NCI-H446 treated with DMSO at 0.1 percent for 48 hours (cell line): ENCODE data around the gene SYMPK.
"Not testable (repeated sequence)": the region's sequence is repeated elsewhere in the genome, so short reads cannot be mapped to it uniquely, and the experiment has no call there.

Experiments used
- DNase-seq: peaks from one replicate; lab custom pipeline; 2025; lab: John Stamatoyannopoulos, UW

The SYMPK gene

GRCh38 chr19:45862564-45863334, at the start of gene SYMPK:
Gene SYMPK (minus strand): TSS chr19:45863147. CDS start chr19:45854495, 8,652 bp downstream.
- DNase-seq: peak; percentile 97

DNA sequence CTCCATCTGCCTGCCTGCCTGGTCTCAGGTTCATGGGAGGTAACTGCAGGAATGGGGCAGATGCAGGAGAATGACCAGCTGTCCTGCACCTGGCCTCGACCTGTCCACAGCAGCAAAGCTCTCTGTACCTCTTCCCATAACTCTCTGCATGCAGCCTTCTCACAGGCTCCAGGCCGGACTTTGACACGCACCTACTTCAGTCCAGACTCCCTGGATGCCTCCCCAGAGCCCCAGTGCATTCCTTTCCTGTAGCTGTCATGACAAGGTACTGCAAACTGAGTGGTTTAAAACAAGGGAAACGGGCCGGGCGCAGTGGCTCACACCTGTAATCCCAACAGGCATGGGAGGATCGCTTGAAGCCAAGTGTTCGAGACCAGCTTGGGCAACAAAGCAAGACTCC, 48.3 kb upstream of the SYMPK start:
- no peak for DNase-seq

GRCh38 chr19:45908956-45909355, 46.0 kb upstream of the SYMPK start:
- no peak for DNase-seq

GRCh38 chr19:45906221-45906620, 43.3 kb upstream of the SYMPK start:
- DNase-seq: no peak

- no peak for DNase-seq
Observed at GRCh38 chr19:45905011-45905410, 42.1 kb upstream of the SYMPK start.

DNA sequence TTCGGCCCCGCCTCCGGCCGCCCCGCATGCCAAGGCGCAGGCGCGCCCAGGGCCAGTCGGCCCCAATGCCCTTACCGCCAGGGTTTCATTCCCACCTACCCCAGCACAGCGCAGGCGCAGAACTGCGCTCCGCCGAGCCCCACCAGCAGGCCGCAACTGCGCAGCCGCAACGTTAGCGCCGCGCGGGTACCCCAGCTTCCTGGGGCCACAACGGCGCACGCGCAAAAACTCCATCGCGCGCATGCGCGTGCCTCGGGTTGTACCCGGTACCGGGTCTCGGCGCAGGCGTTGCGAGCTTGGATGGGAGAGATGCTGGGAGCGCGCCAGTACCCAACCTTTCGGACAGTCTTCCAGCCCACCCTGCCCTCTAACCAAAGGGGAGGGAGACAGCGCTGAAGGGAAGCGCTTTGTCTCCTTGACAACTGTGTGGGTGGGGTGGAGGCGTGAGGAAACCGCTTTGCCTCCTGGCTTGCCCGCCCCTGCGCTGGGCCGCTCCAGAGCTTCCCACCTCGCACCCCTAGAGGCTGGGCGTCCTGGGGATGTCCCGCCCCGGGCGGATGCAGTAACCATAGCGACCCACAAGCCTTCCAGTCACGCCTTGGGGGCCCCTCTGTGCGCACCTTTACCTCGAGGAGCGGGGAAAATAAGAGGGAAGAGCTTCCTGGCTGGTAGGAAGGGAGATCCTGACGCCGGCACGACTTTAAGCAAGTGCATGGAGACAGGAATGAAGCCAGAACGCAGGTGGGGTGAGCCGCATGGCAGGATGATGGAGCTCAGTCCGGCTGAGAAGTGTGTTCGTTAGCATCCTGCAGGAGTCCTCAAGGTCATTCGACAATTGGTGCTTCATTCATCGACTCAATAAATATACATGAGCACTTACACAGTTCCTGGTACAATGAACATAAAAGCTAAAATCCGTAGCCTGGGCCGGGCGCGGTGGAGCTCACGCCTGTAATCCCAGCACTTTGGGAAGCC, 40.0 kb upstream of the SYMPK start:
- peak; percentile 94 for DNase-seq

DNA sequence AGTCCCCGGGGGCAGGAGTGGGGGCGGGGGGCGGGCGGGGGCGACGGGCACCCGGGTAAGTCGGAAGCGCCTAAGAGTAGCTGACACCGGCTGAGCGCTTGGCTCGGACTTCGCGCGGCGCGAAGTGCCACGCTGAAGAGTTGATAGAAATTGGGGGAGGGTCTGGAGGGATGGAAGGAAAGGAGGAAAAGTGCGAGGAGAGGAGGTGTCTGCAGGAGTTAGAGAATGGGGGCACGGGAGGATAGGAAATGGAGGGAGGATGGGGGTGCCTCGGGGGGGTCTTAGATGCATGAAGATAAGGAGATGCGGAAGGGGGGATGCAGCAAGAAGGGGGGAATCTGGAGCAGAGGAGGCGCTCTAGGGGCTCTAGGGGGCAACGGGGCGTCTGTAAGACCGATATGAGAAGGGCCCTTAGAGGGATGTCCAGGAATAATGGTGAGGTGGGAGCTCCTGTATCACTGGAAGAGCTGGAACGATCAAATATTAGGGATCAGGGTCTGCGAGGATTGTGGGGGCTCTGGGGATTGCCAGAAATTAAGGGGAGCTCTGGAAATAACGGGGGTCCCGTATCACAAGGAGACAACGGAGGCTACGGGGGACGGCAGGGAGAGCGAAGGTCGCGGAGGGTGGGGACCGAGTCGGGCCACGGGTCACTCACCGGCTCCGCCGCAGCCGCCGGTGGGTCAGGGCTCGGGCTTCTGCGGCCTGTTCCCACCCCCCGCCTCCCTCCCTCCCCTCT, 39.1 kb upstream of the SYMPK start, which contains the start of gene MYPOP:
TSS of gene MYPOP (minus strand) at position 702 of the 739 bp plus-strand sequence. CDS start 840 bp downstream, outside the sequence.
- no peak for DNase-seq

- no peak for DNase-seq
Observed at GRCh38 chr19:45901432-45901911, 38.5 kb upstream of the SYMPK start.

DNA sequence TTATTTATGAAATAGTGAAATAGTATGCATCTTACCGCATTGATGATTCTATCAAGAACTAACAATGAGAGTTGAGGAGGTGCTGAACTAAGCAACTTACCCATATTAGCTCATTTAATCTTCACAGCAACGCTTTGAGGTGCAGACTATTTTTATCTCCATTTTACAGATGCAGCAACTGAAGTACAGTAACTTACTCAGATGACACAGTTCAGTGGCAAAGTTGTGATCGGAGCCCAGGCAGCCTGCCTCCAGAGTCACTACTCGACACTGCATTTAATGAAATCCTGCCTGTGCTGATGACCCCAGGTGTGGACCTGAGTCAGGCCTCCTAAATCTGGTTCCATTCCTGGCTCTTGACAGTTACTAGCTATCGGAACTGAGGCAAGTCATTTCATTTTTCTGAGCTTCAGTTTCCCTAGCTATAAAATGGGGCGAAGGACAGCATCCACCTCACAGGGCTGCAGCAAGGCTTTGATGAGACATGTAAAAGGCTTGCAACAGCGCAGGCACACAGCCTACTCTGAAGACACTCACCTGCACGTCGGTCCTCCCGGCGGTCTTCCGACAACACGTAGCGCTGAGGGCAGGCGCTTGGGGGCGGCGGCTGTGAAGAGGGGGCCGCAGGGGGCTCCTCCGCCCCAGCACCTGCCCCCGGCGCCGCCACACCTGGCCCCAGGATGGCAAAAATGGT, 37.9 kb upstream of the SYMPK start:
- no peak for DNase-seq

- no peak for DNase-seq
Observed at GRCh38 chr19:45899919-45900589, 37.1 kb upstream of the SYMPK start.

DNA sequence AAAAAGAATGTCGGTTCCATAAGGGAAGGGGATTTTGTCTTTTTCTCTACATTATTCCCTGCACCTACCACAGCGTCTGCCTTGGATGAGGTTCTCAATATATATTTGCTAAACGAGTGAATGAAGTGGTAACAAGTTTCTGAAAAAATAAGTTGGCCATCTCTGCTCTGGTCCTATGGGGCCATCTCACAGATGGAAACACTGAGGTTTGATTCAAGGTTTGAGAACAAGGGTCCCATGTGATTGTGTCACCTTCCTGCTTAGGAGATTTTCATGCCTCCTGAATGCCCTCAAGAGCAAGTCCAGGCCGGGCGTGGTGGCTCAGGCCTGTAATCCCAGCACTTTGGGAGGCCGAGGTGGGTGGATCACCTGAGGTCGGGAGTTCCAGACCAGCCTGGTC, 36.3 kb upstream of the SYMPK start:
- no peak for DNase-seq

DNA sequence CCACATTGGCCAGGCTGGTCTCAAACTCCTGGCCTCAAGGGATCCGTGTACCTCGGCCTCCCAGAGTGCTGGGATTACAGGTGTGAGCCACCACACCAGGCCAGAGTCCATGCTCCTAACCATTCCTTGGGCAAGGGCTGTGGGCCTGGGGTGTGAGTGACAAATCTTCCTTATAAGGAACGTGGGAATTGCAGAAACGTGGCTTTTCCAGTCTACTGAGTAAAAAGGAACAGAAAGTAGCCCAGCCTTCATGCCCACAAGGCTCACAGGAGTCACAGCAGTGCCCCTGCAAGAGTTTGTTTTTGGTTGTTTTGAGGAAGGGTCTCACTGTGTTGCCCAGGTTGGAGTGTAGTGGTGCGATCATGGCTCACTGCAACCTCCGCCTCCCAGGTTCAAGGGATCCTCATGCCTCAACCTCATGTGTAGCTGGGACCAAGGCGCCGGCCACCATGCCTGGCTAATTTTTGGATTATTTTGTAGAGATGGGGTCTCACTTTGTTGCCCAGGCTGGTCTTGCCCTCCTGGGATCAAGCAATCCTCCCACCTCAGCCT, 34.4 kb upstream of the SYMPK start:
- DNase-seq: no peak

GRCh38 chr19:45895983-45896599, 33.1 kb upstream of the SYMPK start:
- DNase-seq: not testable (repeated sequence)

DNA sequence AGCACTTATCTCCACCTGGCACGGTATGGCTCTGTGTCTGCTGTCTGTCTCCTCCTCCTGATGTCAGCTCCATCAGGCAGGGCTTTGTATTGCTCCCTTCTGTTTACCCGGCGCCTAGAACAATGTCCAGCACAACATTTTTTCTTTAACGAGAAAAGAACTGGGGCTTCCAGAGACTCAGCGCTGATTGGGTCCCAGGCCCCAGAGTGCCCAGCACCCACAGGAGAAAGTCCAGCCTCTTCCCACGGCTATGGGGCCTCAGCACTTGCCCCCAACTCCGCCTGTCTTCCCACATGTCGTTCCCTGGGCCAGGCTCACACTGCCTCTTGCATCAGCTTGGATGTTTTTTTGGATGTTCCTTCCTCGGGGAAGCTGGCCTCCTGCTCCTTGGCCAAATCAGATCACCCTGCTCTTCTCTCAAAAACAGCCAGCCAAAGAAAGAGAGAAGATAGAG, 32.6 kb upstream of the SYMPK start:
- DNase-seq: no peak

DNA sequence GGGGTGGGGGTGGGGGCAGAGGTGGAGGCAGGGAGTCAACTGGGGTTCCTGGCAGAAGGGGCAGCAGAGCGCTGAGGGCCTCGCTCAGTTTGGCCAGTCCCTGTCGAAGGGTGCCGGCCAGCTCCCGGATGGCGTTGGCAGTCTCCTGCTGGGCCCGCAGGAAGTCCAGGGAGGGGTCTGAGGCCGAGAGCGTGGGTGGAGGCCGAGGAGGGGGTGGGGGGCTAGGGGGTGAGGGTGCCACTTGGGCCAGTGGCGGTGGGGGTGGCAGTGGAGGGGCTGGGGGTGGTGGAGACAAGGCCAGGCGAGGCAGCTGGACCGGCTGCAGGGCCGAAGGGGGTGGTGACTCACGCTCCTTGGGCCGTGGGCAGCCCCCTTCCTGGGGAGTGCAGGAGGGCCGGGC, 27.9 kb upstream of the SYMPK start:
- no peak for DNase-seq

DNA sequence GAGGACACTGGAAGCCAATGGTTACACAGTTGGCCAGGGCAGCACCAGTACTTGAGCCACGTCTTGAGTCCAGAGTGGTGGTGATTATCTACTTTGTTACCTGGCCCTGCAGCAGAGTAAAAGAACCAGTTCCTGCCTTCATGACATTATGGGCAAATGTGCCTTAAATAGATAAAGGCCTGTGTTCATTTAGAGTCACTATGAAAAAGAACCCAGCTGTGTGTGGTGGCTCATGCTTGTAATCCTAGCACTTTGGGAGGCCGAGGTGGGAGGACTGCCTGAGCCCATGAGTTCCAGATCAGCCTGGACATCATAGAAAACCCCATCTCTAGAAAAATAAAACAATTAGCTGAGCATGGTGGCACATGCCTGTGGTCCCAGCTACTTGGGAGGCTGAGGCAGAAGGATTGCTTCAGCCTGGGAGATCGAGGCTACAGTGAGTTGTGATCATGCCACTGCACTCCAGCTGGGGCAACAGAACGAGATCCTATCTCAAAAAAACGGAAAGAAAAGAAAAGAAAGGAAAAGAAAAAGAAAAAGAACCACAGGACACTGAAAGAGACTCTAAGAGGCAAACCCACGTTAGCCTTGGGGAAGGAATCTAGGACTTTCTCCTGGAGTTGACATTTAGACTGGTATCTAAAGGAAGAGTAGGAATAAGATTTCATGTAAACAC, 26.4 kb upstream of the SYMPK start:
- no peak for DNase-seq

DNA sequence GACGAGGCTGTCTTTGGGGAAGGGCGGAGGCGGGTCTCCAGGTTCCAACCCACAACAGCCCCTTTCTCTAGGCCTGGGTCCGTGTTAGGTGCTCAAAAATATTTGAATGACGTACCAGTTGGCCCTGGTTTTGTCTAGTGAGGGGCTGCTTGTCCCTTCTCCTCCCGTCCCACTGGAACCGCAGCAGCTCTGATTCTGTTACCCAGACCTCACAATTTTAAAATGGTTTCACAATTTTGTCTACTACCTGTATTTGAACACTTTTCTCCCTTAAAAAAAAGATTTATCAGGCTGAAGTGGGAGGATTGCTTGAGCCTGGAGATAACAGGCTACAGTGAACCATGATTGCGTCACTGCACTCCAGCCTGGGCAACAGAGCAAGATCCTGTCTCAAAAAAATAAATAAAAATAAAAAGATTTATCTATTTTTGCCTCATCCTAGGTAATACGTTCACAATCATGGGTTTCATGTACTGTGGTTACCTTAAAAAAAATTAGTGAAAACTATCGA, 24.3 kb upstream of the SYMPK start:
- no peak for DNase-seq

- peak; percentile 90 for DNase-seq
Observed at GRCh38 chr19:45886427-45887199, 23.7 kb upstream of the SYMPK start.
